Measurements from ENCODE around the gene GIPC1.
A peak's percentile ranks its signal among the peaks of the same experiment; 100 is the strongest.

DNA sequence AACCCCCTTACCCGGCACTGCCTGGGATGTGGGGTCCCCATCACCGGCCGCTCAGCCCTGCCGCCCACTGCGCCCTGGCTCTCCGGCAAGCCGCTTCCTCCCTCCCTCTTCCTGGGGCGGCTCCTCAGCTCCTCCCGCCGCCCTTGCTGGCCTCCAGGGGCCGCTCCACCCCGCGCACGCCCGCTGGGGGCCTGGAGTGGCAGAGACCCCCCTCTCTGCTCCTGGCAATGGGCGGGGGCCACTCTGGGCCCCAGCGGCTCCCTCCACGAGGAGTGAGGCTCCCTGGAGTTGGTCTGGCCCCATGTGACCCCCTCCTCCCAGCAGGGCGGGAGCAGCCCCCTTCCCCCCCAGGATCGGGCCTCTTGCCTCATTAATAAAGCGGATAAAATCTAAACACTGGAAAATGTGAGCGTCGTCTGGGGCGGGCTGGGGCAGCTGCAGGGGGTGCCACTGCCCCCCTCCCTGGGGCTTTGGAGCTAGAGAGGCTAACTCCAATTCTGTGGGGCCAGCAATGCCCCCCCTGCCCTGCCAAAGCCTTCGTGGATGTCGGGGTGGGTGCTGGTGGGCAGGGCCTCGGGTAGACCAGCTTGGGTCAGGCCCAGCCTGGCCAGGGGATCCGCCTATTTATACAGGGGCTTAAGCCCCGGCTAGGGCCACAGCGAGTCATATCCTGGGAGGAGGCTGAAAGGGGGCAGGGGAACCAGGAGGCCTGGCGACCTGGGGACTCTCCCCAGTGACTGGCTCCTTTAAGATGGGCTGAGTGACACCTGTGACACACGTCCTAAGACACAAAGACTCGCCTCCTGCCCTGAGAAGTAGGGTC, 20.5 kb downstream of the GIPC1 start, which contains the start of gene PTGER1:
- TF ChIP-seq, protein P1, sequence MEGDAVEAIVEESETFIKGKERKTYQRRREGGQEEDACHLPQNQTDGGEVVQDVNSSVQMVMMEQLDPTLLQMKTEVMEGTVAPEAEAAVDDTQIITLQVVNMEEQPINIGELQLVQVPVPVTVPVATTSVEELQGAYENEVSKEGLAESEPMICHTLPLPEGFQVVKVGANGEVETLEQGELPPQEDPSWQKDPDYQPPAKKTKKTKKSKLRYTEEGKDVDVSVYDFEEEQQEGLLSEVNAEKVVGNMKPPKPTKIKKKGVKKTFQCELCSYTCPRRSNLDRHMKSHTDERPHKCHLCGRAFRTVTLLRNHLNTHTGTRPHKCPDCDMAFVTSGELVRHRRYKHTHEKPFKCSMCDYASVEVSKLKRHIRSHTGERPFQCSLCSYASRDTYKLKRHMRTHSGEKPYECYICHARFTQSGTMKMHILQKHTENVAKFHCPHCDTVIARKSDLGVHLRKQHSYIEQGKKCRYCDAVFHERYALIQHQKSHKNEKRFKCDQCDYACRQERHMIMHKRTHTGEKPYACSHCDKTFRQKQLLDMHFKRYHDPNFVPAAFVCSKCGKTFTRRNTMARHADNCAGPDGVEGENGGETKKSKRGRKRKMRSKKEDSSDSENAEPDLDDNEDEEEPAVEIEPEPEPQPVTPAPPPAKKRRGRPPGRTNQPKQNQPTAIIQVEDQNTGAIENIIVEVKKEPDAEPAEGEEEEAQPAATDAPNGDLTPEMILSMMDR (IDR thresholded peaks at IDR 0.05) = peak; percentile 54
- TF ChIP-seq EZH2phosphoT487 (IDR thresholded peaks at IDR 0.05) (no peak), EZH2 (IDR thresholded peaks at IDR 0.05) (no peak)
